HUES6 (cell line): ENCODE data around the gene SLC6A19.

Source experiments
- H3K27ac ChIP-seq: 2 replicates; pipeline ENCODE4 v1.7.0; 2013; ENCODE audit warnings: low read depth, mild to moderate bottlenecking, low read length, inconsistent platforms
- H3K27me3 ChIP-seq: 2 replicates; pipeline ENCODE4 v1.6.1; 2013; ENCODE audit warnings: low read length; ENCODE audit not compliant: control insufficient read depth, insufficient read depth
- H3K36me3 ChIP-seq: 2 replicates; pipeline ENCODE4 v1.6.1; 2013; ENCODE audit warnings: low read length; ENCODE audit not compliant: control insufficient read depth, insufficient read depth
- H3K4me1 ChIP-seq: 2 replicates; pipeline ENCODE4 v1.6.1; 2013; ENCODE audit warnings: low read length; ENCODE audit not compliant: control insufficient read depth, insufficient read depth
- H3K4me3 ChIP-seq: 2 replicates; pipeline ENCODE4 v1.5.1; 2013; ENCODE audit warnings: low read depth, low read length
- H3K9ac ChIP-seq: one replicate; pipeline ENCODE4 v1.6.1; 2013; ENCODE audit warnings: mild to moderate bottlenecking, low read length
- H3K9me3 ChIP-seq: 2 replicates; pipeline ENCODE4 v1.6.1; 2013; ENCODE audit warnings: low read depth, low read length; ENCODE audit not compliant: control insufficient read depth, insufficient read depth

SLC6A19 gene

GRCh38 chr5:1272201-1272600, 70.8 kb downstream of the SLC6A19 start:
- Histone ChIP-seq H3K4me3 (no peak overlapping the region), H3K27me3 (no peaks in the 10 kb centered on the region), H3K36me3 (peaks cover 12% of the 10 kb centered on the region; the same call in 1 of the 2 replicates), H3K4me1 (no peaks in the 10 kb centered on the region), H3K27ac (no peak overlapping the region), H3K9ac (no peak overlapping the region), H3K9me3 (no peaks in the 10 kb centered on the region)

- Histone ChIP-seq H3K4me1 (no peaks in the 10 kb centered on the region), H3K36me3 (peaks cover 20% of the 10 kb centered on the region), H3K27ac (no peak overlapping the region), H3K27me3 (no peaks in the 10 kb centered on the region), H3K4me3 (no peak overlapping the region), H3K9me3 (no peaks in the 10 kb centered on the region), H3K9ac (no peak overlapping the region)
Measured at GRCh38 chr5:1273745-1274144, 72.3 kb downstream of the SLC6A19 start.

GRCh38 chr5:1274471-1274870, 73.1 kb downstream of the SLC6A19 start:
- no peaks in the 10 kb centered on the region for H3K4me1 ChIP-seq
- H3K9me3 ChIP-seq: no peaks in the 10 kb centered on the region
- H3K9ac ChIP-seq: no peak overlapping the region
- H3K27me3 ChIP-seq: no peaks in the 10 kb centered on the region
- no peak overlapping the region for H3K4me3 ChIP-seq
- peaks cover 28% of the 10 kb centered on the region for H3K36me3 ChIP-seq
- H3K27ac ChIP-seq: no peak overlapping the region
